HL-60 (cell line): ENCODE data around the gene SGO2.

Experiments used
- GABPA ChIP-seq: IDR thresholded peaks from 2 replicates; pipeline ENCODE4 v1.6.1; 2012; ENCODE audit warnings: low read depth
- POLR2AphosphoS5 ChIP-seq: IDR thresholded peaks from 2 replicates; pipeline ENCODE4 v1.6.1; 2012; ENCODE audit warnings: low read depth
- SPI1 ChIP-seq: IDR thresholded peaks from 2 replicates; pipeline ENCODE4 v1.6.1; 2012; ENCODE audit warnings: low read depth, mild to moderate bottlenecking, borderline replicate concordance
- TF ChIP-seq, protein P1 (sequence below): IDR thresholded peaks from one replicate; pipeline ENCODE4 v1.5.1; 2011; ENCODE audit warnings: low read length, control low read depth, inconsistent platforms; ENCODE audit not compliant: insufficient read depth
- TF ChIP-seq, protein P2 (sequence below): IDR thresholded peaks from 2 replicates; pipeline ENCODE4 v1.6.1; 2012; ENCODE audit warnings: low read depth; ENCODE audit not compliant: insufficient replicate concordance

DNA sequence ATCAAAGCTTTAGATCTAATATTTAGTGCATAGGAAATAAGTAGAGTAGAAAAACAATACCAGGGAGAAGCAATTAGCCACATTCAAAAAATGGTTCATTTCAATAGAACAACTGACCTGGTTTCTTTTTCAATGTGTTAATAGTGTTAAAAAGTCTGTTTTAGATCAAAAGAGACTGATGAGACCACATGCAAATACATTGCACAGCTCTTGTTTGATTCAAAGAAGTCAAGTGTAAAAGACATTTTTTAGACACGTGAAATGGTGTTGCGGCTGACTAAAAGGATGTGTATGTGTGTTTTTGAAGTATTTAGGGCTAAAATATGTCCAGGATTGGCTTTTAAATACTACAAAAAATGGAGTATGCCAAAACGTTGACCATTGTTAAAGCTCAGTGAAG is 58.6 kb downstream of the SGO2 start:
- TF ChIP-seq, protein P1, sequence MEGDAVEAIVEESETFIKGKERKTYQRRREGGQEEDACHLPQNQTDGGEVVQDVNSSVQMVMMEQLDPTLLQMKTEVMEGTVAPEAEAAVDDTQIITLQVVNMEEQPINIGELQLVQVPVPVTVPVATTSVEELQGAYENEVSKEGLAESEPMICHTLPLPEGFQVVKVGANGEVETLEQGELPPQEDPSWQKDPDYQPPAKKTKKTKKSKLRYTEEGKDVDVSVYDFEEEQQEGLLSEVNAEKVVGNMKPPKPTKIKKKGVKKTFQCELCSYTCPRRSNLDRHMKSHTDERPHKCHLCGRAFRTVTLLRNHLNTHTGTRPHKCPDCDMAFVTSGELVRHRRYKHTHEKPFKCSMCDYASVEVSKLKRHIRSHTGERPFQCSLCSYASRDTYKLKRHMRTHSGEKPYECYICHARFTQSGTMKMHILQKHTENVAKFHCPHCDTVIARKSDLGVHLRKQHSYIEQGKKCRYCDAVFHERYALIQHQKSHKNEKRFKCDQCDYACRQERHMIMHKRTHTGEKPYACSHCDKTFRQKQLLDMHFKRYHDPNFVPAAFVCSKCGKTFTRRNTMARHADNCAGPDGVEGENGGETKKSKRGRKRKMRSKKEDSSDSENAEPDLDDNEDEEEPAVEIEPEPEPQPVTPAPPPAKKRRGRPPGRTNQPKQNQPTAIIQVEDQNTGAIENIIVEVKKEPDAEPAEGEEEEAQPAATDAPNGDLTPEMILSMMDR, result no peak
- TF ChIP-seq POLR2AphosphoS5 (no peak), SPI1 (no peak), GABPA (no peak)
- TF ChIP-seq, protein P2, sequence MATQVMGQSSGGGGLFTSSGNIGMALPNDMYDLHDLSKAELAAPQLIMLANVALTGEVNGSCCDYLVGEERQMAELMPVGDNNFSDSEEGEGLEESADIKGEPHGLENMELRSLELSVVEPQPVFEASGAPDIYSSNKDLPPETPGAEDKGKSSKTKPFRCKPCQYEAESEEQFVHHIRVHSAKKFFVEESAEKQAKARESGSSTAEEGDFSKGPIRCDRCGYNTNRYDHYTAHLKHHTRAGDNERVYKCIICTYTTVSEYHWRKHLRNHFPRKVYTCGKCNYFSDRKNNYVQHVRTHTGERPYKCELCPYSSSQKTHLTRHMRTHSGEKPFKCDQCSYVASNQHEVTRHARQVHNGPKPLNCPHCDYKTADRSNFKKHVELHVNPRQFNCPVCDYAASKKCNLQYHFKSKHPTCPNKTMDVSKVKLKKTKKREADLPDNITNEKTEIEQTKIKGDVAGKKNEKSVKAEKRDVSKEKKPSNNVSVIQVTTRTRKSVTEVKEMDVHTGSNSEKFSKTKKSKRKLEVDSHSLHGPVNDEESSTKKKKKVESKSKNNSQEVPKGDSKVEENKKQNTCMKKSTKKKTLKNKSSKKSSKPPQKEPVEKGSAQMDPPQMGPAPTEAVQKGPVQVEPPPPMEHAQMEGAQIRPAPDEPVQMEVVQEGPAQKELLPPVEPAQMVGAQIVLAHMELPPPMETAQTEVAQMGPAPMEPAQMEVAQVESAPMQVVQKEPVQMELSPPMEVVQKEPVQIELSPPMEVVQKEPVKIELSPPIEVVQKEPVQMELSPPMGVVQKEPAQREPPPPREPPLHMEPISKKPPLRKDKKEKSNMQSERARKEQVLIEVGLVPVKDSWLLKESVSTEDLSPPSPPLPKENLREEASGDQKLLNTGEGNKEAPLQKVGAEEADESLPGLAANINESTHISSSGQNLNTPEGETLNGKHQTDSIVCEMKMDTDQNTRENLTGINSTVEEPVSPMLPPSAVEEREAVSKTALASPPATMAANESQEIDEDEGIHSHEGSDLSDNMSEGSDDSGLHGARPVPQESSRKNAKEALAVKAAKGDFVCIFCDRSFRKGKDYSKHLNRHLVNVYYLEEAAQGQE, result no peak
